Measurements from ENCODE around the gene HARS1.
"Not testable (repeated sequence)": the region's sequence is repeated elsewhere in the genome, so short reads cannot be mapped to it uniquely, and the experiment has no call there.

- TF ChIP-seq CTCF (IDR thresholded peaks at IDR 0.05; ENCODE audit: low read length); EZH2 (IDR thresholded peaks at IDR 0.05; ENCODE audit: borderline replicate concordance, low read length): not testable (repeated sequence)
Measured at GRCh38 chr5:140721395-140721794, 30.2 kb upstream of the HARS1 start.
